Muscle of arm (tissue), 14 donors: ENCODE measurements around the gene TRIM5. TPM values are rescaled to one million over a fixed set of nuclear protein-coding genes. Genes with fewer than 3 reads are reported as not detected.
"Not testable (repeated sequence)": the region's sequence is repeated elsewhere in the genome, so short reads cannot be mapped to it uniquely, and the experiment has no call there.

Source experiments
- DNase-seq: peaks from one replicate; pipeline ENCODE4 v3.0.0-alpha.2; 2013
- long read RNA-seq, 11 donors: transcript quantifications; one replicate each; lab custom pipeline, GENCODE V29; 2026
- polyA plus RNA-seq, 12 donors: library from polyadenylated mRNA; unstranded; fragments of 120-200 nt; gene quantifications; one replicate each; pipeline ENCODE4 v1.2.1, GENCODE V29; 2013; ENCODE audit not compliant: insufficient read length in 12 of 12

TRIM5 gene, protein sequence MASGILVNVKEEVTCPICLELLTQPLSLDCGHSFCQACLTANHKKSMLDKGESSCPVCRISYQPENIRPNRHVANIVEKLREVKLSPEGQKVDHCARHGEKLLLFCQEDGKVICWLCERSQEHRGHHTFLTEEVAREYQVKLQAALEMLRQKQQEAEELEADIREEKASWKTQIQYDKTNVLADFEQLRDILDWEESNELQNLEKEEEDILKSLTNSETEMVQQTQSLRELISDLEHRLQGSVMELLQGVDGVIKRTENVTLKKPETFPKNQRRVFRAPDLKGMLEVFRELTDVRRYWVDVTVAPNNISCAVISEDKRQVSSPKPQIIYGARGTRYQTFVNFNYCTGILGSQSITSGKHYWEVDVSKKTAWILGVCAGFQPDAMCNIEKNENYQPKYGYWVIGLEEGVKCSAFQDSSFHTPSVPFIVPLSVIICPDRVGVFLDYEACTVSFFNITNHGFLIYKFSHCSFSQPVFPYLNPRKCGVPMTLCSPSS
- polyA plus RNA-seq = 10 to 100 TPM in 11 of 12 donors, not detected in 1; 10.8 to 23.6 (median 14.5) TPM
- long read RNA-seq, donor 1, partial matches to known transcripts = 0 of 1 reads
- long read RNA-seq, donor 1, other reads (novel, unspliced or antisense) = 0 of 1 reads
- long read RNA-seq, donor 2 = 0 reads
- long read RNA-seq, donor 3 = 0 reads
- long read RNA-seq, donor 4 = 0 reads
- long read RNA-seq, donor 5 = 0 reads
- long read RNA-seq, donor 6, partial matches to known transcripts = 0 of 2 reads
- long read RNA-seq, donor 6, other reads (novel, unspliced or antisense) = 0 of 2 reads
- long read RNA-seq, donor 7, partial matches to known transcripts = 0 of 2 reads
- long read RNA-seq, donor 7, other reads (novel, unspliced or antisense) = 0 of 2 reads
- long read RNA-seq, donor 8 = 0 reads
- long read RNA-seq, donor 9 = 0 reads
- long read RNA-seq, donor 10, partial matches to known transcripts = 0 of 1 reads
- long read RNA-seq, donor 10, other reads (novel, unspliced or antisense) = 0 of 1 reads
- long read RNA-seq, donor 11 = 0 reads

DNA sequence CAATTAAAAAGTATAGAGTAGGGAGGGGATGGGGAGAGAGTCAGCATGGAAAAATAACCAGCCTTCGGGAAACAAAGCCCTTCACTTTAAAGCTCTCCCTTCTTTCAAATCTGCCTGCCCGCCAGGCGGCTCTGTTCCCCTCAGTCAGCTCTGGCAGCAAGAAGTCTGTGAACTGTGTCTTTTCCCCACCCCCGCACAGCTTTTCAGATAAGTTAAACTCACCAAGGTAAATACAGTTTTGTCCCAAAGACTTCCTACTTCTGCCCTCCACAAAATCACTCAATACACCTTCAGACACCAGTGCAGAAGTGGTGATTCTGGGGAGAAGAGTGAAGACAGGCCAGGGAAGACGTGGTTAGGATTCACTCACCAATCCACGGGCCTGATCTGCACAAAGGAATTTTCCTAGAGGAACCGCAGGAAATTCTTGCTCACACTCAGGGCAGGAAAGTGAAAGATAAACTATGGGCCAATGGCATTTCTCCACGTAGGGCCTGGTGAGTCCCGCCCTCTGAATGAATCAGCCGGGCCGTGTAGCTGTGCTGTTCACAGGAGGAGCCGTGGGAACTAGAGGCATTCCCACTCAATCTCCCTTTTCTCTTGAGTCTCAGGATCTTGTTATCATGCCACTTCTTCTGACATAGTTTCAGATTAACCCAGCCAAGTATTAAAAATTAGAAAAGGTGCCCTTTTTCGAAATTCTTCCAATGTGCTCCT, at the start of gene TRIM5:
Gene TRIM5, minus strand, starts transcription at position 429 of the 717 bp plus-strand sequence. CDS start 4,897 bp downstream, outside the sequence.
- peak; percentile 96 for DNase-seq

DNA sequence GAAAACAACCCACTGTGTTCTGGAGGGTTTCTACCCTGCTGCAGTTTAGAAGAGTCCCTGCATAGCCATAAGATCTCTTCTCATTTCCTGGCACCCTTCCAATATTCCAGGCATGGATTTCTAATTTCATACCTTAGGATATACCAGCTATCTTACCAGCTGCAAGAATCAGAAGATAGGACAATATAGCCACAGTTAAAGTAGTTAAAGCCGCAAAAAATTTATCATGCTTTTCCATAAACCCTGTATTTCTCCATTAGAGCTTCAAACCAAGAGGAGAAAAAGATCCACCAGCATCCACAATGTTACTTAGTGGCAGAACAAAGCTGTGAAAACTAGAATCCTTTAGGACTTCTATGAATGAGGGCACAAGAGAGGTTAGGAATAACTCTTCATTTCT, 42.8 kb upstream of the TRIM5 start:
- no peak for DNase-seq

DNA sequence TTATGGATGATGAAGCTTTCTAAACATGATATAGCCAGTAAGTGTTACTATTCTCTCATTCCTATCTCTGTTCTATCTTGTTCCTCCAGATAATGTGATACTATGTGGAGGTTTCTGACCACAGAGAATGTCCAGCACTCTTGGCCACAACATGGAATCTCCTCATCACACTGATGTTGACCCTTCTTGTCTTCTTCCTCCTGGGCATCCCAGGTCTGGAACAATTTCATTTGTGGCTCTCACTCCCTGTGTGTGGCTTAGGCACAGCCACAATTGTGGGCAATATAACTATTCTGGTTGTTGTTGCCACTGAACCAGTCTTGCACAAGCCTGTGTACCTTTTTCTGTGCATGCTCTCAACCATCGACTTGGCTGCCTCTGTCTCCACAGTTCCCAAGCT, 41.5 kb upstream of the TRIM5 start:
- no peak for DNase-seq

DNA sequence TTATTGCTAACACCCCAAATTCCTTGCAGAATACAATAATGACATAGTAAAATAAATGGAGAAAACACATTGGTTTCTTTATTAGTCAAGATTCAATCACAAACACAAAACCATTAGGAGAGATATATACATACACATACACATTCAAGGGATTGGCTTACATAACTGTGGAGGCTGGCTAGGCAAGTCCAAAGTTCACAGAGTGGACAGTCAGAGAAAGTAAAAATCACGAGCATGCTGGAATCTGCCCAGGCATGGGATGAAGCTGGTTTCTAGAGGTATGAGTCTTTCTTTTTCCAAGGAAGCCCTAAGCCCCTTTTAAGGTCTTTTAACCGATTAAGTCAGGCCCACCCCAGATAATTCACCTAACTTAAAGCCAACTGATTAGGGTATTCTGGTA, 37.7 kb upstream of the TRIM5 start:
- DNase-seq = no peak

DNA sequence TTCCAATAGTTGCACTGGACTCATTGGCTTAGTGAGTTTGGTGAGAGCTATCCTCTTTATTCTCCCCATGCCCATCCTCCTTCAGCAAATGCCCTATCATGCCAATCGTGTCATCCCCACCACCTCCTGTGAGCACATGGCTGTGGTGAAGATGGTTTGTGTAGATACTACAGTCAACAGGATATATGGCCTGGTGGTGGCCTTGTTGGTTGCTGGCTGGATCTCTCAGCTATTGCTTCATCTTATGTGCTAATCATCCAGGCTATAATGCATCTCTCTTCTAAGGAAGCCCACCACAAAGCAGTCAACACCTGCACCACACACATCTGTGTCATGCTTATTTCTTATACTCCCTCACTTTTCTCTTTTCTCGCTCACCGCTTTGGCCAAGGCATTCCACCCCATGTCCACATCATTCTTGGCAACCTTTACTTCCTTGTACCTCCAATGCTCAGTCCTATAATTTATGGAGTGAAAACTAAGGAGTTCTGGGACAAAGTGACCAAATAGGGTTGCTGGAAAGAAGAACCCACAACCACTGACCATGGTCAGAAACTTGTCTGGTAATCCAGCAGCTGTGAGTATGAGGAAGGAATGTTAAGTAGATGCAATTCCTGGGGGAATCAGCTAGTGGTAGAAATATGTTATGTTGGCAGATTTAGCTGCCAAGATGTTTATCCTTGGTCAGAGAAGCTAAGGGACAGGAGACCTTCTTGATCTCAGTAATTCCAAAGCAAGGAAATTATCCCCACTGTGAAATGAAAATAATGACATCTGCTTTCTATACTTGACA, 35.0 kb upstream of the TRIM5 start:
- no peak for DNase-seq

DNA sequence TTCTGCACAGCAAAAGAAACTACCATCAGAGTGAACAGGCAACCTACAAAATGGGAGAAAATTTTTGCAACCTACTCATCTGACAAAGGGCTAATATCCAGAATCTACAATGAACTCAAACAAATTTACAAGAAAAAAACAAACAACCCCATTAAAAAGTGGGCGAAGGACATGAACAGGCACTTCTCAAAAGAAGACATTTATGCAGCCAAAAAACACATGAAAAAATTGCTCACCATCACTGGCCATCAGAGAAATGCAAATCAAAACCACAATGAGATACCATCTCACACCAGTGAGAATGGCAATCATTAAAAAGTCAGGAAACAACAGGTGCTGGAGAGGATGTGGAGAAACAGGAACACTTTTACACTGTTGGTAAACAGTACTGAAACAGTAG, 31.6 kb upstream of the TRIM5 start:
- not testable (repeated sequence) for DNase-seq

DNA sequence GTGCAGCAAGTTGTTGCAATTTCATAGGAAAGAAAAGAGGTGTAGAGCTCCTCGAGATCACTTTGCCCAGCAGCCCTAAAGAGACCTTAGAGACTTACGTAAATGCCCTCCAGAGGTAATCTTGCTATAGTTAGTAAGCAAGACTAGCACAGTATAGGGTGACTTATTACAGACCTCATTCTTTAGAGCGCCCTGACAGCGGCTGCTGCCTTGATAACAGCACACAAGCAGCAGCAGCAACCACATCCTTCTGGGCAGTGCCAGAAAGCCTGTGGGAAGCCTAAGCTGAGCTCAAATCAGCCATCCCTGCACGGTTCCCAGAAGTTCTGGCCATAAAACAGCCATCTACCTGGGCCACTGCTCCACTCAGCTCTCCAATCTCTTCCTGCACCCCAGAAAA, 28.8 kb upstream of the TRIM5 start:
- no peak for DNase-seq

DNA sequence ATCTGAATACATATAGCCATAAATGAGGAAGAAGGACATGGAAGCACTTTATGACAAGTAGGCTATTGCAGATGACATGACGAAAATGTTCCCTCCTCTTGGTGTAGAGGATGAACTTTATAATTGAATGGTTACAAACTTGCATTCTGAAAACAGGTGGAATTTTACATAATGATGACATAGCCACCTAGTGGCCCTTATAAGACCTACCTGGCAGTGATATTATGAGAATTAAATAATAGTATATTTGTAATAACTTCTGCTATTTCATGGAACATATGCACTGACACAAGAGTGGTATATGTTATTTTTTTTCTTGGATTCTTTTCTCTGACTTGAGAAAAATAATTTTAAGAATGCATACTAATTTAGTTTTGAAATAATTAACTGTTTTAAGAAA, 27.6 kb upstream of the TRIM5 start:
- no peak for DNase-seq

DNA sequence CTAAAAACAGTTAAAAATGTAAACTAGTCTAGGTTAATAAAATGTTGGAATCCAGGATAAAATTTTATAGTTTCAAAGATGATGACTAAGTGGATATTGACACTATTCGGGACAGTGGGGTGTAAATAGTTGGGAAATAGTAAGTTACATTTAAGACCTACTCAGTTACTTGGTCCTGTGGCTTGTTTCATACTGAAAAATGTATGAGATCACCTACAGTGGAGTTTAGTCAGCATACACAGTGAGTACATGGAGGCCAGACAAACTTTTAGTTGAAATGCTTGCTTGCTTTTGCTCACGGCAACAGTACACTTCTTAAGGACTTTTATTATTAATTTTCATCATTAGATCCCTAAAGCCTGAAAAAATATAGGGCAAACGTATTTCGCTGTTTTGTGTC, 20.8 kb upstream of the TRIM5 start:
- DNase-seq = no peak

DNA sequence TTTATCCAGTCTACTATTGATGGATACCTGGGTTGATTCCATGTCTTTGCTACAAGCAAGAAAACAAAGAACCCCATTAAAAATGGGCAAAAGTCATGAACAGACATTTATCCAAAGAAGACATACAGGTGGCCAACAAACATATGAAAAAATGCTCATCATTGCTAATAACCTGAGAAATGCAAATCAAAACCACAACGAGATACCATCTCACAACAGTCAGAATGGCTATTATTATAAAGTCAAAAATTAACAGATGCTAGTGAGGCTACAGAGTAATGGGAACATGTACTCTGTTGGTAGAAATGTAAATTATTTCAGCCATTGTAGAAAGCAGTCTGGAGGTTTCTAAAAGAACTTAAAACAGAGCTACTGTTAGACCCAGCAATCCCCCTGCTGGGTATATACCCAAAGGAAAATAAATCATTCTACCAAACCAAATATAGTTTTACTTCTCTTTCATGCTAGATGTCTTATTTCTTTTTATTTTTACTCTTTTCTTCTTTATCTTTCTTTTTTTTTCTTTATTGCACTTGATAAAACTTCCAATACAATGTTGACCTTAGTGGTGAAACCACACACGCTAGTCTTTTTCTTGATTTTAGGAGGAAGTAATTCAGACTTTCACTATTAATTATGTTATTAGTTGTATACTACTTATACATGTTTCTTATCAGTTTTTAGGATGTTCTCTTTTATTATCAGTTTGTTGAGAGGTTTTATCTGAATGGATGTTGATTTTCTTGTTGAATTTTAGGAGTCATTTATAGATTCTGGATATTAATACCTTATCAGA, 19.1 kb upstream of the TRIM5 start:
- DNase-seq = no peak

DNA sequence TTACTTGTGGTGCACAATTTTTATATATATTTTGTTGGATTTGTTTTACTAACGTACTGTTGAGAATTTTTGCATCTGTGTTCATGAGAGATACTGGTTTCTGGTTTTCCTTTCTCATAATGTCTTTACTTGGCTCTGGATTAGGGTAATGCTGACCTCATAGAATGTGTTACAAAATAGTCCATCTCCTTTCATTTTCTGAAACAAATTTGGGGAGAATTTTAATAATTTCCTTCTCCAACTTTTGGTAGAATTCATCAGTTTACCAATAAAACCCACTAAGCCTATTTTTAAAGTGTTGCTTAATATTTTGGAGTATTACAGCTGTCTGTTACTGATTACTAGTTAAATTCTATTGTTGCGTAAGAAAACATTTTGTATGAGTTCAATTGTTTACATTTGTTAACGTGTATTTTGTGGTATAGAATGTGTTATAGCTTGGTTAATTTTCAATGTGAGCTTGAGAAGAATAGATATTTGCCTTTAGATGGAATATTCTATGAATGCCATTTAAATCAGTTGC, 16.2 kb upstream of the TRIM5 start:
- DNase-seq = no peak

DNA sequence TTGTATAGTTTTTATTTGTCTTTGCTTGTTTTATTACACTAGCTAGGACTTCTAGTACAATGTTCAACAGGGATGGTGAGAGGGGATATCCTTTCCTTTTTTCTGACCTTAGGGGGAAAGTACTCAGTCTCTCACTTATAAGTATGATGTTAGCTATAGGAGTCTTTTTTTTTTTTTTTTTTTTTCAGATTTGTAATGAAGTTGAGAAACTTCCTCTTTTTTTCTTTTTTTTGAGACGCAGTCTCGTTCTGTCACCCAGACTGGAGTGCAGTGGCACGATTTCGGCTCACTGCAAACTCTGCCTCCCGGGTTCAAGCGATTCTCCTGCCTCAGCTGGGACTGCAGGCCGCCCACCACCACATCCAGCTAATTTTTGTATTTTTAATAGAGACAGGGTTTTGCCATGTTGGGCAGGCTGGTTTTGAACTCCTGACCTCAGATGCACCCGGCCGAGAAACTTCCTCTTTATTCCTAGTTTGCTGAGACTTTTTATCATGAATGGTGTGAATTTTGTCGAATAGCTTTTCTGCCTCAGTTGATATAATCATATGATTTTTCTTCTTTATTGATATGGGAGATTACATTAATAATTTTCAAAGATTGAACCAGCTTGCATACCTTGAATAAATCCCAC, 15.7 kb upstream of the TRIM5 start:
- DNase-seq = no peak

DNA sequence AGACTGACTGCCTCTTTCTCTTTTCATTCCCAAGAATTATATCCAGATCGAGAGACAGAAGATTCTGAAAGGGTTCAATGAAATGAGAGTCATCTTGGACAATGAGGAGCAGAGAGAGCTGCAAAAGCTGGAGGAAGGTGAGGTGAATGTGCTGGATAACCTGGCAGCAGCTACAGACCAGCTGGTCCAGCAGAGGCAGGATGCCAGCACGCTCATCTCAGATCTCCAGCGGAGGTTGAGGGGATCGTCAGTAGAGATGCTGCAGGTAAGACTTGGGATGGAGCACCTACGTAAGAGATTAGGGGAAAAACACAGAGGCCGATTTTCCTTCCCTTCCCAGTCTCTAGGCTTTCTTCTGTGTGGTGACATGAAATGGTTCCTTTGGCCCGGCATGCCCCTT, 13.4 kb upstream of the TRIM5 start:
- DNase-seq = no peak

DNA sequence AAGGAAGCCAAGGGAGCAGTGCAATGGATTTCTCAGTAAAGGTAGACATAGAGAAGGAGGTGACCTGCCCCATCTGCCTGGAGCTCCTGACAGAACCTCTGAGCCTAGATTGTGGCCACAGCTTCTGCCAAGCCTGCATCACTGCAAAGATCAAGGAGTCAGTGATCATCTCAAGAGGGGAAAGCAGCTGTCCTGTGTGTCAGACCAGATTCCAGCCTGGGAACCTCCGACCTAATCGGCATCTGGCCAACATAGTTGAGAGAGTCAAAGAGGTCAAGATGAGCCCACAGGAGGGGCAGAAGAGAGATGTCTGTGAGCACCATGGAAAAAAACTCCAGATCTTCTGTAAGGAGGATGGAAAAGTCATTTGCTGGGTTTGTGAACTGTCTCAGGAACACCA, 11.3 kb upstream of the TRIM5 start:
- no peak for DNase-seq

DNA sequence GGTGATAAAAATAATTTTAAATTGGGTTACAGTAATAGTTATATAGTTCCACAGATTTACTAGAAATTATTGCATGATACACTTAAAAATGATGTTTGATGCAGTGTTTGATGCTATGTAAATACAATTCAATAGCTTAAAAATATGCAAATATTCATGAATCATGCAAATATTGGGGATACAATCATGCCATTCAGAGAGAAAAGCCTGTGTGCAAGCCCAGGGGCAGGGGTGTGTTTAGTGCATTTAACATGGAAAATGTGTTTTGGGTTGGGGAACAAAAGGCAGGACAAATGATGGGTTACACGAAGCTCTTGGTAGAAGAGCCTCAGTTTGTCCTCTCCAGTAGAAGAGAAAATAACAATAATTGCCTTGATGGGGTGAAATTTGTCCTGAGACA, 10.7 kb upstream of the TRIM5 start:
- DNase-seq = no peak

DNA sequence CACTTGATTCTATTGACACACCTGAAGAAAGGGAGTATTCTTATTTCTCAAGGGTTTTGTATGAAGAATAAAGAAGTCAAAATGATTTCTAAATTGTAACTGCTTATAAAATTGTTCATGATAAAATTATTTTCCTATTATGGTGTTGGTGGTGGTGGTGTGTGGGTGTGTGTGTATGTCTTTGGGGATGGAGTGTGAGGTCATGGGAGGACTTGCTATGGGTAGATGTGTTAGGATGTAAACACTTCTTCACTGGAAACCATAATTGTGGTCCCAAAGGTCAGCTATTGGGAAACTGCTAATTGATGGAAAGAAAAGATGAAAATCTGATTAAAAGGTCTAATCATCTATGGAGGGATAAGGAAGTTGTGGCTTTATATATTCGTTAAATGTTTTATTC, 9.8 kb upstream of the TRIM5 start:
- DNase-seq = no peak

DNA sequence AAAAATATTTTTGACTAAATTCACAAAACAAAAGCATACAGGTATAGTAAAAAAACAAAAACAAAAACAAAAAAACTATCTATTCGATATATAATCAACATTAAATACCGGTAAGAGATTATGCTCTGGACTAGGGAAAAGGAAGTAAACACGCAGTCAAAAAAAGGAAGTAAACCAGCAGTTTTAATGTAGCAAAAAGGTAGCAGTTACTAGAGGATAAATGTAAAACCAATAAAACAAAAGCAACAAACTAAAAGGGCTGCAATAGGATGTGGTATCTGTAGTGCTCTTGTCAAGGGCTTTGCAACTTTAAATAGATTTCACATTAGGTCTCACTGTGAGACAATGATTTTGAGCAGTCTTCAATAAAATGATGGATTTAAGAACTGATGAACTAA, 7.1 kb upstream of the TRIM5 start:
- no peak for DNase-seq

DNA sequence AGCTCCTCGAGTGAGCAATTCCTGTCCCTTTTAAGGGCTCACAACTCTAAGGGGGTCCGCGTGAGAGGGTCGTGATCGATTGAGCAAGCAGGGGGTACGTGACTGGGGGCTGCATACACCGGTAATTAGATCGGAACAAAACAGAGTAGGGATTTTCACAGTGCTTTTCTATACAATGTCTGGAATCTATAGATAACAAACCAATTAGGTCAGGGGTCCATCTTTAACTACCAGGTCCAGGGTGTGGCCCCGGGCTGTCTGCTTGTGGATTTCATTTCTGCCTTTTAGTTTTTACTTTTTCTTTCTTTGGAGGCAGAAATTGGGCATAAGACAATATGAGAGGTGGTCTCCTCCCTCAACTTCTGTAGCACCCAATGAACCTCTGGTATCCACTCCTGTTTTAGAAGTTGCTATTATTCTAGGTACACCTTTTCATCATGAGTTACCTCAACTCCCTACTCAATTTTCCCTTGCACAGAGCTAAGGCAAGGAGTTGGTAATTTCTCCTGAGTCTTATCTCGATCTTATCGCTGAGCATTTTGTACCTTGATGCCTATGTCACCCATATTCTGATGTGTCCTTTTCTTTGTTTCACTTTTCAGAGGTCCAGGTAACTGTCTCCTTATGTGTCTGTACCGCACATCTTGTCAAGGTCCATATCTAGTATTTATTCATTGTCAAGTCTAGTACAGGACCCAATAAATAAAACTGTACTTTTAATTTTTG, 6.5 kb upstream of the TRIM5 start:
- not testable (repeated sequence) for DNase-seq

DNA sequence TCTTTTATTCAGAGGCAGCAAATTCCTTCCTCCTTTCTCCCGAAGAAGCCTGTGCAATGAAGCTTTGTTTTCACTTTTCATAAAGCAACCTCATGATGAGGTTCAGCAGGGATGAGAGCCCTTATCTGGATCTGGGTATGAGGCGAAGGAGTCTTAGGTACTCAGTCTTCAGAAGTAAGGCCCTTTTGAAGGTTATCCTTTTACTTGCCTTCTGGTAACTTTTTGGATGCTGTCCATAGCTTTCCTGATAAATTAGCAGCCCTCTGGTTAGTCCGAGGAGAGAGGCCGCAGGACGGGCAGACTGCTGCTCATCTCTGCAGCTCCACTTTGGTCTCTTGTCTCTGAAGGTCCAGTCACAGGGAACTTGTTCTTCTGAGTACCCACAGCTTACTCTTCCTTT, 5.9 kb upstream of the TRIM5 start:
- no peak for DNase-seq
